Measurements from ENCODE around the gene KLHL1.

KLHL1 gene

DNA sequence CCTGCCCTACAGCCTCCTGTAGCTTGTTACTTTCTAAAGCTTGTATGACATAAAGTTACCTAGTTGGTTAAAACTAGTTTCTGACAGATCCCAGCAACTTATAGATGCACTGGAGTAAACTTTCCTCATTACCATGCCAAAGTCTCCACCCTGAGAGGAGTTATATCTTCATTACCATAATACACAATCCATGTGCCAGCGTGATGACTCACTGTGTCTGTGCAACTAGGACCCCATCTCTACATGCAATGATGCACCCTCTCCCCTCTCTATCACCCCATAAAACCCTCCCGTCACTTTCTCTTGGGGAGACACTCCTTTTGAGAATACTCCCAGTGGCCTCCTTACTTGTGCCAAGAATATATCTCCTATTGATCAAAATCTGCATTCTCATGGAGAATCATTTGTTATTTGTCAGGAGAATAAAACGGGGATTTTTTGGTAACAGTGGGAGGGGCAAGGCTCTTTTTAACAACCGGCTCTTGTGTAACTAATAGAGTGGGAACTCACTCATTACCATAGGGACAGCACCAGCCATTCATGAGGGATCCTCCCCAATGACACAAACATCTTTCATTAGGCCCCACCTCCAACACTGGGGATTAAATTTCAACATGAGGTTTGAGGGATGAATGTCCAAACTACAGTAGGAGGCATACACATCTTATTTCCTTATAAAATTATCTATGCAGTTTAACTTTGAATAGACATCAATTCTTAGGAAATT lies 235.8 kb downstream of the KLHL1 start:
- no peaks in the 10 kb centered on the region for H3K36me3 ChIP-seq
- no peak overlapping the region for H3K27ac ChIP-seq
- H3K4me3 ChIP-seq (ENCODE audit: low read depth, low read length) = no peak overlapping the region
- no peaks in the 10 kb centered on the region for H3K27me3 ChIP-seq (ENCODE audit: insufficient read depth, low read depth, severe bottlenecking)
- H3K9me3 ChIP-seq (ENCODE audit: severe bottlenecking) = no peaks in the 10 kb centered on the region
- TF ChIP-seq, protein P1, sequence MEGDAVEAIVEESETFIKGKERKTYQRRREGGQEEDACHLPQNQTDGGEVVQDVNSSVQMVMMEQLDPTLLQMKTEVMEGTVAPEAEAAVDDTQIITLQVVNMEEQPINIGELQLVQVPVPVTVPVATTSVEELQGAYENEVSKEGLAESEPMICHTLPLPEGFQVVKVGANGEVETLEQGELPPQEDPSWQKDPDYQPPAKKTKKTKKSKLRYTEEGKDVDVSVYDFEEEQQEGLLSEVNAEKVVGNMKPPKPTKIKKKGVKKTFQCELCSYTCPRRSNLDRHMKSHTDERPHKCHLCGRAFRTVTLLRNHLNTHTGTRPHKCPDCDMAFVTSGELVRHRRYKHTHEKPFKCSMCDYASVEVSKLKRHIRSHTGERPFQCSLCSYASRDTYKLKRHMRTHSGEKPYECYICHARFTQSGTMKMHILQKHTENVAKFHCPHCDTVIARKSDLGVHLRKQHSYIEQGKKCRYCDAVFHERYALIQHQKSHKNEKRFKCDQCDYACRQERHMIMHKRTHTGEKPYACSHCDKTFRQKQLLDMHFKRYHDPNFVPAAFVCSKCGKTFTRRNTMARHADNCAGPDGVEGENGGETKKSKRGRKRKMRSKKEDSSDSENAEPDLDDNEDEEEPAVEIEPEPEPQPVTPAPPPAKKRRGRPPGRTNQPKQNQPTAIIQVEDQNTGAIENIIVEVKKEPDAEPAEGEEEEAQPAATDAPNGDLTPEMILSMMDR (IDR thresholded peaks at IDR 0.05; ENCODE audit: low read depth, low read length) = no peak
- no peak for DNase-seq

DNA sequence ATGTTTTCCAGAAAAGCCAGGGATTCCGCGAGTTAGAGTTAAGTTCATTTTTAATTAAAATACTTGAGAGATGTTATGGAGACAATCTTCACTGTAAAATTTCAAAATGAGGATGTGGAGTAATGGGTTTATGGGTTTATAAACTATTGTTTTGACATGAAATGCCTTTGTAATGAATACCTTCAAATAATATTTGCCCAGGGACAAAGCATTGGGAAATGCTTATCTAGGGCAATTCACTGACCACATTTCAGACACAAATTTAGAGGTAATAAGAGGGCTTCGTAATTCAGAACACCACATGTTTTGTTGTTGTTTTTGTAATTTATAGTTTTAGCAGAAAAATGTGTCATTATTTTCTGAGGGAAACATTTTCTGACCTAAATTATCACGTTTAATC lies 241.7 kb downstream of the KLHL1 start:
- Histone ChIP-seq H3K27me3 (ENCODE audit: insufficient read depth, low read depth, severe bottlenecking) (no peaks in the 10 kb centered on the region), H3K4me3 (ENCODE audit: low read depth, low read length) (no peak overlapping the region), H3K9me3 (ENCODE audit: severe bottlenecking) (no peaks in the 10 kb centered on the region), H3K36me3 (no peaks in the 10 kb centered on the region), H3K27ac (no peak overlapping the region)
- TF ChIP-seq, protein P1 (IDR thresholded peaks at IDR 0.05; ENCODE audit: low read depth, low read length) = no peak
- no peak for DNase-seq

DNA sequence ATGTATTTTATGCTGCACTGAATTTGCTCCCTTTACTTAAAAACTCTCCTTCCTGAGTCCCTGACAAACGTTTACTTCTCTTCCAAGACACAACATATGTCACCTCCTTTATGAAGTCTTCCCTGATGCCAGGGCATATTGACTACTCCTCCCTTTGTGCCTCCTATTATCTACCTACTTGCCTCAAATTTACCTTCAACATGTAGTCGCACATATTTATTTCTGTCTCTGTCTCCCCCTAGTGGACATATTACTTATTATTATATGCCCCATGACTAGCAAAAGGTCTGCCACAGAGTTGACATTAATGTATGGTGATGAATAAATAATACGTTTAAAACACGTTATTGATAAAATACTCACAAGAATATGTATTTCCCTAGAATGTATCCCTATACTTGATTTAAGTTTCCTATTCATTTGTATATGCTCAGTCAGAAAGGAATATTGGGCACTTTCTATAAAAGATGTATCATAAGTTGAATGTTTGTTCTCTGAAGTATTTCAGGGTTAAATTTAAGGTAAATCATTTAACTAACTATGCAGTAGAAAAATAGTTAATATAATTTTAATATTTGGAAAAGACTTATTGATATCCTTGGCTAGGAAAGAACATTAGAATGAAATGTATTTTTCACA lies 250.9 kb downstream of the KLHL1 start:
- DNase-seq = no peak
- TF ChIP-seq, protein P1 (IDR thresholded peaks at IDR 0.05; ENCODE audit: low read depth, low read length) = no peak

DNA sequence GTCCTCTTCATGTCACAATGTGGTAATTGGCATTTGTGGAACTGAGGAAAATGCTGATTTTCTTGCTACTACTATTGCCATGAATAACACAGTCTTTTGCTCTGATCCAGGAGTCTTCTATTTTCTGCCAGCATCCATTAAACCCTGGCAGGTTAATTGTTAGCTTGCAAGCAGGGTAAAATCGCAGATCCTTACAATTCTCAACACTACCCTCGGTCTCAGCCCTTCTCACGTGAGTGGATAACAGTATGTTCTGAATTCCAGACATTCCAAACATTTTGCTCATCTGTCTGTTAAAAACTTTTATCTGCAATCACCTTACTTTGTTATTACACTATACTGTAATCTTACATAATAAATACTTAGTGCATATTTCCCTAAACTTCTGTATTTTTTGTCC lies 251.9 kb downstream of the KLHL1 start:
- H3K36me3 ChIP-seq = no peaks in the 10 kb centered on the region
- H3K27me3 ChIP-seq (ENCODE audit: insufficient read depth, low read depth, severe bottlenecking) = no peaks in the 10 kb centered on the region
- DNase-seq = no peak
- no peak overlapping the region for H3K4me3 ChIP-seq (ENCODE audit: low read depth, low read length)
- no peak overlapping the region for H3K27ac ChIP-seq
- TF ChIP-seq, protein P1 (IDR thresholded peaks at IDR 0.05; ENCODE audit: low read depth, low read length) = no peak
- H3K9me3 ChIP-seq (ENCODE audit: severe bottlenecking) = no peaks in the 10 kb centered on the region

More for the DNA sequence above, 250.9 kb downstream of the KLHL1 start:
- Histone ChIP-seq H3K27ac (no peak overlapping the region), H3K9me3 (ENCODE audit: severe bottlenecking) (no peaks in the 10 kb centered on the region), H3K4me3 (ENCODE audit: low read depth, low read length) (no peak overlapping the region), H3K36me3 (no peaks in the 10 kb centered on the region), H3K27me3 (ENCODE audit: insufficient read depth, low read depth, severe bottlenecking) (no peaks in the 10 kb centered on the region)

DNA sequence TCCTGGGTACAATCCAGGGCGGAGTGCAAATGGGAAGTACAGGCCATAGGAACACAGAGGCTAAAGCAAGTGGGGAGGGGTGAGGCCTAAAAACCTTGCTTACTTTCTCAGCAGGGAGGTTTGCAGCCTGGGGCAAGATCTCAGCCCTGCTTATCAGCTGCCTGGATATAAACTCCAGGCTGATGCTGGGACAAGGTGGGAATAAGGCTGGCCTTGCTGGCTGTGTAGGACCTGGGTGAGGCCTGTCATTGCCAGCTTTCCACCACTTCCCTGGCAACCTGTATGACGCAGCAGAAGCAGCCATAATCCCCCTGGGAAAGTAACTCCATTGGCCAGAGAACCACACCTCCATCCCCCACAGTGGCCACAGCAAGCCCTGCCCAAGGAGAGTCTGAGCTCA lies 279.7 kb downstream of the KLHL1 start:
- DNase-seq = no peak
- no peaks in the 10 kb centered on the region for H3K9me3 ChIP-seq (ENCODE audit: severe bottlenecking)
- no peak overlapping the region for H3K4me3 ChIP-seq (ENCODE audit: low read depth, low read length)
- no peaks in the 10 kb centered on the region for H3K36me3 ChIP-seq
- no peaks in the 10 kb centered on the region for H3K27me3 ChIP-seq (ENCODE audit: insufficient read depth, low read depth, severe bottlenecking)
- TF ChIP-seq, protein P1 (IDR thresholded peaks at IDR 0.05; ENCODE audit: low read depth, low read length) = no peak
- H3K27ac ChIP-seq = no peak overlapping the region
